Astrocyte (in vitro differentiated cells and primary cell): ENCODE data around the gene TPO. TPM values are rescaled to one million over a fixed set of nuclear protein-coding genes. Genes with fewer than 3 reads are reported as not detected.

Experiments used
- DNase-seq: peaks from one replicate; pipeline ENCODE4 v3.0.0-alpha.2; 2010; ENCODE audit warnings: low read depth
- FAIRE-seq: peaks from 2 replicates; lab custom pipeline; 2011; peaks lifted over from hg19 to GRCh38; lab: Jason Lieb, UNC
- H2AFZ ChIP-seq: 2 replicates; pipeline ENCODE4 v1.6.0; 2012; ENCODE audit warnings: low read depth, low read length, inconsistent platforms
- H3K27ac ChIP-seq: 2 replicates; pipeline ENCODE4 v1.5.1; 2011; ENCODE audit warnings: low read depth, low read length, inconsistent platforms
- H3K27me3 ChIP-seq: 2 replicates; pipeline ENCODE4 v1.6.0; 2011; ENCODE audit warnings: low read length, inconsistent platforms; ENCODE audit not compliant: insufficient read depth
- H3K36me3 ChIP-seq: 2 replicates; pipeline ENCODE4 v1.5.1; 2011; ENCODE audit warnings: low read length, inconsistent platforms; ENCODE audit not compliant: insufficient read depth
- H3K4me1 ChIP-seq: 2 replicates; pipeline ENCODE4 v1.5.1; 2011; ENCODE audit warnings: low read length, inconsistent platforms; ENCODE audit not compliant: insufficient read depth
- H3K4me2 ChIP-seq: 2 replicates; pipeline ENCODE4 v1.6.0; 2012; ENCODE audit warnings: low read length, inconsistent platforms
- H3K4me3 ChIP-seq: 2 replicates; pipeline ENCODE4 v1.5.1; 2011; ENCODE audit warnings: low read depth, mild to moderate bottlenecking, low read length, inconsistent platforms; ENCODE audit not compliant: insufficient read depth
- H3K79me2 ChIP-seq: 2 replicates; pipeline ENCODE4 v1.6.0; 2012; ENCODE audit warnings: mild to moderate bottlenecking, low read length, inconsistent platforms; ENCODE audit not compliant: insufficient read depth
- H3K9ac ChIP-seq: 2 replicates; pipeline ENCODE4 v1.6.0; 2012; ENCODE audit warnings: mild to moderate bottlenecking, low read length, inconsistent platforms
- H3K9me3 ChIP-seq: 2 replicates; pipeline ENCODE4 v1.5.1; 2012; ENCODE audit warnings: low read depth, mild to moderate bottlenecking, low read length, inconsistent platforms; ENCODE audit not compliant: insufficient read depth
- H4K20me1 ChIP-seq: 2 replicates; pipeline ENCODE4 v1.6.0; 2012; ENCODE audit warnings: low read length, inconsistent platforms; ENCODE audit not compliant: insufficient read depth
- H3K27ac Mint-ChIP-seq: one replicate; pipeline ENCODE4 v1.8.0; 2021; ENCODE audit warnings: mild to moderate bottlenecking, mixed read lengths; ENCODE audit not compliant: unreplicated experiment
- H3K27me3 Mint-ChIP-seq: one replicate; pipeline ENCODE4 v1.8.0; 2021; ENCODE audit warnings: low read depth, mixed read lengths; ENCODE audit not compliant: unreplicated experiment
- H3K36me3 Mint-ChIP-seq: one replicate; pipeline ENCODE4 v1.8.0; 2021; ENCODE audit warnings: low read depth, mixed read lengths; ENCODE audit not compliant: unreplicated experiment
- H3K4me1 Mint-ChIP-seq: one replicate; pipeline ENCODE4 v1.8.0; 2021; ENCODE audit warnings: low read depth, mixed read lengths; ENCODE audit not compliant: unreplicated experiment
- H3K4me3 Mint-ChIP-seq: one replicate; pipeline ENCODE4 v1.8.0; 2021; ENCODE audit warnings: mild to moderate bottlenecking, moderate library complexity, mixed read lengths; ENCODE audit not compliant: unreplicated experiment
- H3K9me3 Mint-ChIP-seq: one replicate; pipeline ENCODE4 v1.8.0; 2021; ENCODE audit warnings: mild to moderate bottlenecking, mixed read lengths; ENCODE audit not compliant: unreplicated experiment
- EZH2 ChIP-seq: IDR thresholded peaks from 2 replicates; pipeline ENCODE4 v1.6.1; 2012; ENCODE audit warnings: mild to moderate bottlenecking, low read length, inconsistent platforms; ENCODE audit not compliant: insufficient read depth
- total RNA-seq: library from RNA; stranded (reverse); gene quantifications from 2 replicates; pipeline ENCODE4 v1.2.1, GENCODE V29; 2021
- TF ChIP-seq, protein P1 (sequence below): IDR thresholded peaks from 2 replicates; pipeline ENCODE4 v1.5.1; 2011; ENCODE audit warnings: low read depth, mild to moderate bottlenecking, inconsistent platforms, low read length, moderate library complexity; ENCODE audit not compliant: insufficient read depth

TPO gene
- total RNA-seq, 1 donor from 2014 or later = not detected

DNA sequence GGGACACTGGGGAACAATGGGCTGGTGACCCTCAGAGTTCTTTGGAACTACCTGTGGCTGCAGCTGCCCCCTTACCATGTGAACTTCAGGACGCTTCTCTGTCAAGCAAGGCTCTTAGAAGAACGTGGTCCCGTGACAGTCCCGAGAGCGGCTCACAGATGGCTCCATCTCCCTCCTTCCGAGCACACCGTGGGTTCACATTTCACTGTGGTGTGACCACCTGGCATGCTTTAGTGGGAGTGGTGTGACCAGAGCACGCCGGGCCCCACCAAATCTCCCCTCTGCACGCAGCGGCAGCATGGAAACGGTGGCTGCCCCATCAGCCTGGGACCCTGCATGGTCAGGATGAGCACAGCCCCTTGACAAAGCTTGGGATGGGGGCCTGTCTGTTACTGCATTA, 9.7 kb upstream of the TPO start:
- Histone ChIP-seq H3K27me3 (no peaks in the 10 kb centered on the region), H3K79me2 (no peaks in the 10 kb centered on the region), H3K4me2 (no peak overlapping the region), H3K36me3 (no peaks in the 10 kb centered on the region), H3K4me1 (no peaks in the 10 kb centered on the region), H3K9ac (no peak overlapping the region), H3K9me3 (no peaks in the 10 kb centered on the region), H4K20me1 (no peaks in the 10 kb centered on the region), H3K4me3 (no peak overlapping the region), H2AFZ (no peak overlapping the region), H3K27ac (no peak overlapping the region)
- no peak overlapping the region for H3K27ac Mint-ChIP-seq
- H3K4me3 Mint-ChIP-seq = no peak overlapping the region
- H3K9me3 Mint-ChIP-seq = peaks cover 2% of the 10 kb centered on the region
- H3K4me1 Mint-ChIP-seq = no peaks in the 10 kb centered on the region
- DNase-seq (no peak), FAIRE-seq (no peak)
- TF ChIP-seq EZH2 = no peak
- TF ChIP-seq, protein P1, sequence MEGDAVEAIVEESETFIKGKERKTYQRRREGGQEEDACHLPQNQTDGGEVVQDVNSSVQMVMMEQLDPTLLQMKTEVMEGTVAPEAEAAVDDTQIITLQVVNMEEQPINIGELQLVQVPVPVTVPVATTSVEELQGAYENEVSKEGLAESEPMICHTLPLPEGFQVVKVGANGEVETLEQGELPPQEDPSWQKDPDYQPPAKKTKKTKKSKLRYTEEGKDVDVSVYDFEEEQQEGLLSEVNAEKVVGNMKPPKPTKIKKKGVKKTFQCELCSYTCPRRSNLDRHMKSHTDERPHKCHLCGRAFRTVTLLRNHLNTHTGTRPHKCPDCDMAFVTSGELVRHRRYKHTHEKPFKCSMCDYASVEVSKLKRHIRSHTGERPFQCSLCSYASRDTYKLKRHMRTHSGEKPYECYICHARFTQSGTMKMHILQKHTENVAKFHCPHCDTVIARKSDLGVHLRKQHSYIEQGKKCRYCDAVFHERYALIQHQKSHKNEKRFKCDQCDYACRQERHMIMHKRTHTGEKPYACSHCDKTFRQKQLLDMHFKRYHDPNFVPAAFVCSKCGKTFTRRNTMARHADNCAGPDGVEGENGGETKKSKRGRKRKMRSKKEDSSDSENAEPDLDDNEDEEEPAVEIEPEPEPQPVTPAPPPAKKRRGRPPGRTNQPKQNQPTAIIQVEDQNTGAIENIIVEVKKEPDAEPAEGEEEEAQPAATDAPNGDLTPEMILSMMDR = no peak
- no peaks in the 10 kb centered on the region for H3K36me3 Mint-ChIP-seq
- H3K27me3 Mint-ChIP-seq = peaks cover 28% of the 10 kb centered on the region

GRCh38 chr2:1405124-1405523, 8.1 kb upstream of the TPO start:
- H3K36me3 ChIP-seq = no peaks in the 10 kb centered on the region
- peaks cover 2% of the 10 kb centered on the region for H3K9me3 Mint-ChIP-seq
- no peak overlapping the region for H3K4me3 ChIP-seq
- no peaks in the 10 kb centered on the region for H3K79me2 ChIP-seq
- peaks cover 19% of the 10 kb centered on the region for H3K27me3 Mint-ChIP-seq
- no peaks in the 10 kb centered on the region for H3K9me3 ChIP-seq
- no peak overlapping the region for H3K27ac ChIP-seq
- no peak for DNase-seq
- no peak overlapping the region for H3K9ac ChIP-seq
- H3K4me1 ChIP-seq = no peaks in the 10 kb centered on the region
- H3K4me3 Mint-ChIP-seq = no peak overlapping the region
- H3K4me1 Mint-ChIP-seq = no peaks in the 10 kb centered on the region
- no peaks in the 10 kb centered on the region for H3K27me3 ChIP-seq
- H2AFZ ChIP-seq = no peak overlapping the region
- FAIRE-seq = no peak
- no peak for TF ChIP-seq EZH2
- TF ChIP-seq, protein P1 = no peak
- no peak overlapping the region for H3K4me2 ChIP-seq
- no peak overlapping the region for H3K27ac Mint-ChIP-seq
- H4K20me1 ChIP-seq = no peaks in the 10 kb centered on the region
- H3K36me3 Mint-ChIP-seq = no peaks in the 10 kb centered on the region

DNA sequence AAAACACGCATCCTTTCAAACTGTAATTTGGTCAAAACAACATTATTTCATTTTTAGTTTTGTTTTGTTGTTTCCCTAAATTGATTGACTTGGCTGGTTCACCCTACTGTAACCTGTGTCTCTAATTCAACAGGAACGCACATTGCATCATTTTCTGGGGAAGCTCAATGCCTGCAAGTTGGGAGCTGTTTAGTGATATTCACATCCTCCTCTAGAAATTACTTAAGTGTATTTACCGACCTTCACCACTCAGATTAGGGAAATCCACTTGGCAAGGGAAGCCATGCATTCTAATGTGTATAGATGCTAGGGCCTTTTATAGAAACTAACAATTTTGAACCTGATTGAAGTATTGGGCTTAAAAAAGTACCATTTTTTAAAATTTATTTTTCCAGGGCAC, 7.3 kb upstream of the TPO start:
- Histone ChIP-seq H3K4me3 (no peak overlapping the region), H3K9ac (no peak overlapping the region), H3K4me2 (no peak overlapping the region), H3K79me2 (no peaks in the 10 kb centered on the region), H3K27me3 (no peaks in the 10 kb centered on the region), H3K27ac (no peak overlapping the region), H2AFZ (no peak overlapping the region), H3K36me3 (no peaks in the 10 kb centered on the region), H3K9me3 (no peaks in the 10 kb centered on the region), H3K4me1 (no peaks in the 10 kb centered on the region), H4K20me1 (no peaks in the 10 kb centered on the region)
- H3K9me3 Mint-ChIP-seq = peaks cover 2% of the 10 kb centered on the region
- no peak overlapping the region for H3K27ac Mint-ChIP-seq
- no peak for DNase-seq
- no peak for FAIRE-seq
- no peak overlapping the region for H3K4me3 Mint-ChIP-seq
- no peaks in the 10 kb centered on the region for H3K4me1 Mint-ChIP-seq
- no peak for TF ChIP-seq EZH2
- TF ChIP-seq, protein P1 = no peak
- peaks cover 23% of the 10 kb centered on the region for H3K27me3 Mint-ChIP-seq
- H3K36me3 Mint-ChIP-seq = no peaks in the 10 kb centered on the region
